22Rv1 (cell line): ENCODE results near the gene MIDN.

Experiments
- H3K27ac ChIP-seq: fragments of 450-650 bp; 2 replicates; pipeline ENCODE4 v1.5.1; 2017
- CTCF ChIP-seq: fragments of 450-650 bp; IDR thresholded peaks from 2 replicates; pipeline ENCODE4 v1.5.1; 2017; ENCODE audit warnings: mild to moderate bottlenecking
- ZFX ChIP-seq: fragments of 450-650 bp; IDR thresholded peaks from 2 replicates; pipeline ENCODE4 v1.6.1; 2017; ENCODE audit warnings: antibody characterized with exemption, borderline replicate concordance

The MIDN gene

GRCh38 chr19:1274081-1274851 is 25.9 kb downstream of the MIDN start:
- TF ChIP-seq ZFX (no peak), CTCF (no peak)
- H3K27ac ChIP-seq = peak overlapping the region; percentile 99

GRCh38 chr19:1274852-1275259 is 26.5 kb downstream of the MIDN start:
- H3K27ac ChIP-seq = peak overlapping the region; percentile 99
- no peak for TF ChIP-seq ZFX
- TF ChIP-seq CTCF = no peak

- peak within 1 kb of the TSS; percentile 99 for H3K27ac ChIP-seq
- peak; percentile 8; the same call in 1 of the 2 replicates for TF ChIP-seq CTCF
- no peak for TF ChIP-seq ZFX
These were observed 27.0 kb downstream of the MIDN start, which contains the start of gene FAM174C for GRCh38 chr19:1275260-1275975. Gene FAM174C, plus strand, starts transcription at chr19:1275530. Its CDS starts 20 bp downstream, at chr19:1275550.

DNA sequence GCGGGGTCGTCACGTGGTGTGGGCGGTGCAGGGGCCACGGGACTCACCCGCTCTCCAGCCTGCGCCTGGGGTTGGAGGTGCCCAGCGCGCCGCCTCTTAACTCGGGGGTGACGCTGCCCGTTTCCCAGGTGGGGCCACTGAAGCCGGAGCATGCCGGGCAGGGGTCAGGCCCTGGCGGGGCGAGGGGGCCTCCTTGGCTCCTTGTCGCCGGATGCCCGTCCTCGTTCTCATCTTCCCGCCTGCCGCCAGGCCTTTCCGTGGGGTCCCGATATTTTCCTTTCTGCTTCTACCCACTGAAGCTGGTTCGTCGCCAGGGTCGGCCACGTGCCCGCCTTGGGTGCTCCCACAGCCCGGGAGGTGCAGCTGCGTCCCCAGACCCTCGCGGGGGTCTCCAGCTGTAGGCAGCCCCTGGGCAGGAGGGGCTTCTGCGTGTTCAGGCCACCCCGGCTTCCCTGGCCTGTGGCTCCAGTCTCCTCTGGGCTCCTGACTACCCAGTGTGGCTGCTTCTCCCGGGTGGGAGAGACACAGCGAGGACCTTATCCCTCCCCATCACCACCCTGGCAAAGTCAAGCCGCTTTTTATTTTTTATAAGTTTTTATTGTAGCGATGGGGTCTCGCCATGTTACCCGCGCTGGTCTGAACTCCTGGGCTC is 27.7 kb downstream of the MIDN start:
- TF ChIP-seq CTCF = no peak
- TF ChIP-seq ZFX = no peak
- peak overlapping the region; percentile 99 for H3K27ac ChIP-seq

GRCh38 chr19:1276628-1277022 is 28.2 kb downstream of the MIDN start:
- H3K27ac ChIP-seq = peak overlapping the region; percentile 99
- TF ChIP-seq ZFX (no peak), CTCF (no peak)

DNA sequence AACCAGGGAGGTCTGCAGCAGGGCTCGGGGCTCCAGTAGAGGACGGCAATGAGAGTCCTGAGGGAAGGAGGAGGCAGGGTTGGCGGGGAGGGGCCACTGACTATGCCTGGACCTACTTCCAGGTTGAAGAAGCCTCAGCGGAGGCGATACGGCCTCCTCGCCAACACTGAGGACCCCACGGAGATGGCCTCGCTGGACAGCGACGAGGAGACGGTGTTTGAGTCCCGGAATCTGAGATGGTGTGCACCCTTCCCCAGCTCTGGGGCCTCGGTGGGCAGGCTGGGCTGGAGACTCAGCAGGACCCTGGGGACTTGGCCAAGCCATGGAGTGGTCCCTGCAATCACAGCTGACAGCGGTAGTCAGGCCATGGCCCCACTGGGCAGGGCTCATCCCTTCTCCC is 28.7 kb downstream of the MIDN start:
- TF ChIP-seq ZFX (no peak), CTCF (no peak)
- H3K27ac ChIP-seq = peak overlapping the region; percentile 99
